Hepatocyte (in vitro differentiated cells): ENCODE measurements around the gene ALG10B. TPM values are rescaled to one million over a fixed set of nuclear protein-coding genes. Genes with fewer than 3 reads are reported as not detected.
"Not testable (repeated sequence)": the region's sequence is repeated elsewhere in the genome, so short reads cannot be mapped to it uniquely, and the experiment has no call there.

Experiments used
- DNase-seq: peaks from one replicate; pipeline ENCODE4 v3.0.0-alpha.2; 2016; ENCODE audit warnings: low spot score
- H2AFZ ChIP-seq: fragments of 200-600 bp; sonication (generic); 2 replicates; pipeline ENCODE4 v1.6.0; 2016; ENCODE audit warnings: antibody characterized with exemption, mild to moderate bottlenecking
- H3K27ac ChIP-seq: fragments of 200-600 bp; sonication (generic); 2 replicates; pipeline ENCODE4 v1.5.1; 2016; ENCODE audit warnings: mild to moderate bottlenecking
- H3K27me3 ChIP-seq: fragments of 200-600 bp; sonication (generic); 2 replicates; pipeline ENCODE4 v1.6.1; 2016
- H3K36me3 ChIP-seq: fragments of 200-600 bp; sonication (generic); replicated peaks from 2 replicates; pipeline ENCODE4 v1.5.1; 2016; ENCODE audit warnings: low read depth; ENCODE audit not compliant: insufficient read depth
- H3K4me1 ChIP-seq: fragments of 200-600 bp; sonication (generic); 2 replicates; pipeline ENCODE4 v1.5.1; 2016; ENCODE audit warnings: mild to moderate bottlenecking, moderate library complexity; ENCODE audit not compliant: insufficient read depth
- H3K4me2 ChIP-seq: fragments of 200-600 bp; sonication (generic); 2 replicates; pipeline ENCODE4 v1.6.0; 2016
- H3K4me3 ChIP-seq: fragments of 200-600 bp; sonication (generic); 2 replicates; pipeline ENCODE4 v1.5.1; 2016; ENCODE audit warnings: mild to moderate bottlenecking
- H3K79me2 ChIP-seq: fragments of 200-600 bp; sonication (generic); 2 replicates; pipeline ENCODE4 v1.6.0; 2017; ENCODE audit warnings: mild to moderate bottlenecking
- H3K9me2 ChIP-seq: fragments of 200-600 bp; sonication (generic); replicated peaks from 2 replicates; pipeline ENCODE4 v1.6.0; 2017; ENCODE audit warnings: mild to moderate bottlenecking; ENCODE audit not compliant: insufficient read depth
- H3K9me3 ChIP-seq: fragments of 200-600 bp; sonication (generic); 2 replicates; pipeline ENCODE4 v1.5.1; 2016; ENCODE audit warnings: low read depth, mild to moderate bottlenecking
- H4K20me1 ChIP-seq: fragments of 200-600 bp; sonication (generic); 2 replicates; pipeline ENCODE4 v1.6.0; 2016; ENCODE audit warnings: mild to moderate bottlenecking; ENCODE audit not compliant: insufficient read depth, poor library complexity, severe bottlenecking
- CTCF ChIP-seq: fragments of 200-600 bp; sonication (generic); IDR thresholded peaks from 2 replicates; pipeline ENCODE4 v1.5.1; 2016; ENCODE audit warnings: antibody characterized with exemption, mild to moderate bottlenecking; ENCODE audit not compliant: poor library complexity
- EZH2 ChIP-seq: fragments of 200-600 bp; sonication (generic); IDR thresholded peaks from 2 replicates; pipeline ENCODE4 v1.6.1; 2016; ENCODE audit warnings: antibody characterized with exemption, mild to moderate bottlenecking, borderline replicate concordance
- EZH2phosphoT487 ChIP-seq: fragments of 200-600 bp; sonication (generic); IDR thresholded peaks from one replicate; pipeline ENCODE4 v1.6.1; 2018; ENCODE audit warnings: antibody characterized with exemption, mild to moderate bottlenecking, low read depth, moderate library complexity; ENCODE audit not compliant: unreplicated experiment, severe bottlenecking
- WGBS: methylation state at CpG from one replicate; pipeline ENCODE4 v1.1.6; 2016; ENCODE audit warnings: low lambda C conversion rate; ENCODE audit errors: missing lambda C conversion rate; 5-methylcytosine and 5-hydroxymethylcytosine counted together
- polyA plus RNA-seq: library from polyadenylated mRNA; unstranded; fragments of >200 nt; fragmentation: Nextera tagmentation; extraction: Ambion mirVana; gene quantifications from 2 replicates; pipeline ENCODE4 v1.2.1, GENCODE V29; 2016
- total RNA-seq: library from RNA; depleted of rRNA; stranded (reverse); fragments of >200 nt; gene quantifications from 2 replicates; pipeline ENCODE4 v1.2.3, GENCODE V29; 2014

The ALG10B gene
- total and polyA plus RNA-seq, 2 experiments from 2014 or later: 1.6 to 10.1 TPM

- 66% methylated on average over 2 of the region's 2 CpGs for WGBS
- Histone ChIP-seq H3K79me2 (no peaks in the 10 kb centered on the region), H3K27me3 (no peaks in the 10 kb centered on the region), H3K27ac (no peak overlapping the region), H2AFZ (no peak overlapping the region), H3K4me3 (no peak overlapping the region), H3K9me2 (no peaks in the 10 kb centered on the region), H3K4me2 (no peak overlapping the region), H3K4me1 (no peaks in the 10 kb centered on the region), H3K9me3 (no peaks in the 10 kb centered on the region), H4K20me1 (no peaks in the 10 kb centered on the region), H3K36me3 (no peaks in the 10 kb centered on the region)
- TF ChIP-seq EZH2phosphoT487 (no peak), EZH2 (no peak), CTCF (no peak)
- DNase-seq: no peak
Observed at GRCh38 chr12:38324912-38325311, 8.3 kb downstream of the ALG10B start.

- no peaks in the 10 kb centered on the region for H3K4me1 ChIP-seq
- no peak overlapping the region for H3K27ac ChIP-seq
- H3K9me3 ChIP-seq: no peaks in the 10 kb centered on the region
- no peaks in the 10 kb centered on the region for H3K36me3 ChIP-seq
- DNase-seq: no peak
- no peaks in the 10 kb centered on the region for H3K27me3 ChIP-seq
- no peak overlapping the region for H3K4me2 ChIP-seq
- no peaks in the 10 kb centered on the region for H3K9me2 ChIP-seq
- no peak overlapping the region for H2AFZ ChIP-seq
- no peaks in the 10 kb centered on the region for H3K79me2 ChIP-seq
- WGBS: 95% methylated on average over 3 of the region's 3 CpGs
- H3K4me3 ChIP-seq: no peak overlapping the region
- no peak for TF ChIP-seq CTCF
- no peak for TF ChIP-seq EZH2phosphoT487
- TF ChIP-seq EZH2: no peak
- H4K20me1 ChIP-seq: no peaks in the 10 kb centered on the region
Observed at GRCh38 chr12:38327356-38327755, 10.8 kb downstream of the ALG10B start.

- peak; percentile 55 for DNase-seq
- Histone ChIP-seq H4K20me1 (no peaks in the 10 kb centered on the region), H3K4me1 (no peaks in the 10 kb centered on the region), H3K36me3 (no peaks in the 10 kb centered on the region), H3K27ac (no peak overlapping the region), H3K9me3 (no peaks in the 10 kb centered on the region), H3K9me2 (no peaks in the 10 kb centered on the region), H2AFZ (no peak overlapping the region), H3K4me2 (no peak overlapping the region), H3K79me2 (no peaks in the 10 kb centered on the region), H3K27me3 (no peaks in the 10 kb centered on the region), H3K4me3 (no peak overlapping the region)
- WGBS: 34% methylated on average over 6 of the region's 6 CpGs
- TF ChIP-seq CTCF (peak; percentile 82), EZH2 (no peak), EZH2phosphoT487 (no peak)
Observed at GRCh38 chr12:38328306-38328895, 11.8 kb downstream of the ALG10B start.

- WGBS: 98% methylated on average over 10 of the region's 30 CpGs
- H3K27me3 ChIP-seq: not testable (repeated sequence)
Observed at GRCh38 chr12:38330414-38330813, 13.8 kb downstream of the ALG10B start.

More at GRCh38 chr12:38330414-38330813, 13.8 kb downstream of the ALG10B start:
- not testable (repeated sequence) for H3K4me3 ChIP-seq, H3K9me3 ChIP-seq, H3K4me1 ChIP-seq, H3K9me2 ChIP-seq, H3K4me2 ChIP-seq, H2AFZ ChIP-seq, H3K79me2 ChIP-seq, H3K27ac ChIP-seq, H4K20me1 ChIP-seq, H3K36me3 ChIP-seq, DNase-seq
